ENCODE measurements around the gene ADCYAP1R1. TPM values are rescaled to one million over a fixed set of nuclear protein-coding genes. Genes with fewer than 3 reads are reported as not detected.

The ADCYAP1R1 gene
- total RNA-seq, 2 experiments from 2014 or later, result not detected

GRCh38 chr7:31087351-31087750 is 35.2 kb downstream of the ADCYAP1R1 start:
- POLR2A ChIA-PET, result no interaction called here
- no peak for DNase-seq (ENCODE audit: low spot score)
- intact Hi-C loops (cut with micrococcal nuclease; ENCODE audit: unreplicated experiment), result no loop called here
- no peak for TF ChIP-seq EZH2phosphoT487 (IDR thresholded peaks at IDR 0.05; ENCODE audit: borderline replicate concordance, low read depth, low read length)
- TF ChIP-seq CTCF (conservative IDR thresholded peaks at IDR 0.05; ENCODE audit: low read length), result no peak
- H3K27ac ChIP-seq (ENCODE audit: low read depth, low read length, poor library complexity, severe bottlenecking), result no peak overlapping the region
- H3K4me3 ChIP-seq (ENCODE audit: low read depth, low read length, poor library complexity, severe bottlenecking), result no peak overlapping the region
- no peaks in the 10 kb centered on the region for H4K20me1 ChIP-seq (ENCODE audit: insufficient read depth, low read length)
- no peaks in the 10 kb centered on the region for H3K4me1 ChIP-seq (ENCODE audit: insufficient read depth, low read length, poor library complexity, severe bottlenecking)
- H2AFZ ChIP-seq (ENCODE audit: low read length), result no peak overlapping the region
- CTCF ChIA-PET (ENCODE audit: unreplicated experiment), result no interaction called here
- no peaks in the 10 kb centered on the region for H3K9me2 ChIP-seq (ENCODE audit: insufficient read depth, low read length)
- H3K9me3 ChIP-seq (ENCODE audit: low read length), result no peaks in the 10 kb centered on the region
- H3K79me2 ChIP-seq (ENCODE audit: insufficient read depth, low read depth, low read length), result no peaks in the 10 kb centered on the region
- no peak overlapping the region for H3K4me2 ChIP-seq (ENCODE audit: low read length)
- no peaks in the 10 kb centered on the region for H3K36me3 ChIP-seq (ENCODE audit: insufficient read depth, low read length)
- BruUV-seq (replicated peaks), result no TSS peak

- no TSS peak for BruUV-seq (replicated peaks)
- no peak for TF ChIP-seq CTCF (conservative IDR thresholded peaks at IDR 0.05; ENCODE audit: low read length)
- no peak for TF ChIP-seq EZH2phosphoT487 (IDR thresholded peaks at IDR 0.05; ENCODE audit: borderline replicate concordance, low read depth, low read length)
- Histone ChIP-seq H3K4me2 (ENCODE audit: low read length) (no peak overlapping the region), H3K27ac (ENCODE audit: low read depth, low read length, poor library complexity, severe bottlenecking) (no peak overlapping the region), H3K9me2 (ENCODE audit: insufficient read depth, low read length) (no peaks in the 10 kb centered on the region), H3K36me3 (ENCODE audit: insufficient read depth, low read length) (no peaks in the 10 kb centered on the region), H3K4me1 (ENCODE audit: insufficient read depth, low read length, poor library complexity, severe bottlenecking) (no peaks in the 10 kb centered on the region), H3K9me3 (ENCODE audit: low read length) (no peaks in the 10 kb centered on the region), H3K79me2 (ENCODE audit: insufficient read depth, low read depth, low read length) (no peaks in the 10 kb centered on the region), H4K20me1 (ENCODE audit: insufficient read depth, low read length) (no peaks in the 10 kb centered on the region), H2AFZ (ENCODE audit: low read length) (no peak overlapping the region), H3K4me3 (ENCODE audit: low read depth, low read length, poor library complexity, severe bottlenecking) (no peak overlapping the region)
- ChIA-PET POLR2A (no interaction called here), CTCF (ENCODE audit: unreplicated experiment) (no interaction called here)
- no peak for DNase-seq (ENCODE audit: low spot score)
- intact Hi-C loops (cut with micrococcal nuclease; ENCODE audit: unreplicated experiment), result no loop called here
These were observed 39.9 kb downstream of the ADCYAP1R1 start for GRCh38 chr7:31091924-31092434.

- no TSS peak for BruUV-seq (replicated peaks)
- intact Hi-C loops (cut with micrococcal nuclease; ENCODE audit: unreplicated experiment), result no loop called here
- Histone ChIP-seq H2AFZ (ENCODE audit: low read length) (no peak overlapping the region), H3K4me3 (ENCODE audit: low read depth, low read length, poor library complexity, severe bottlenecking) (no peak overlapping the region), H3K4me2 (ENCODE audit: low read length) (no peak overlapping the region), H3K36me3 (ENCODE audit: insufficient read depth, low read length) (no peaks in the 10 kb centered on the region), H4K20me1 (ENCODE audit: insufficient read depth, low read length) (no peaks in the 10 kb centered on the region), H3K9me3 (ENCODE audit: low read length) (no peaks in the 10 kb centered on the region), H3K9me2 (ENCODE audit: insufficient read depth, low read length) (no peaks in the 10 kb centered on the region), H3K27ac (ENCODE audit: low read depth, low read length, poor library complexity, severe bottlenecking) (no peak overlapping the region), H3K79me2 (ENCODE audit: insufficient read depth, low read depth, low read length) (no peaks in the 10 kb centered on the region), H3K4me1 (ENCODE audit: insufficient read depth, low read length, poor library complexity, severe bottlenecking) (no peaks in the 10 kb centered on the region)
- no peak for DNase-seq (ENCODE audit: low spot score)
- ChIA-PET CTCF (ENCODE audit: unreplicated experiment) (no interaction called here), POLR2A (interaction anchor here (0.7 kb wide), 1 partner anchor 72 kb away, joined by 4 read pairs; no protein-coding TSS in a partner anchor)
- TF ChIP-seq CTCF (conservative IDR thresholded peaks at IDR 0.05; ENCODE audit: low read length), result no peak
- no peak for TF ChIP-seq EZH2phosphoT487 (IDR thresholded peaks at IDR 0.05; ENCODE audit: borderline replicate concordance, low read depth, low read length)
These were observed 40.5 kb downstream of the ADCYAP1R1 start for GRCh38 chr7:31092606-31093005.

Data from OCI-LY7 (cell line).